ENCODE measurements around the gene SLC2A9. TPM values are rescaled to one million over a fixed set of nuclear protein-coding genes. Genes with fewer than 3 reads are reported as not detected.

SLC2A9 gene
- total and polyA plus RNA-seq, 2 of the 13 experiments (the other 11 are each of a cell fraction or from before 2014, with no cell fraction given) = 36.2 to 42.3 TPM

- TF ChIP-seq THRA (CRISPR knock-in tag; IDR thresholded peaks at IDR 0.05; ENCODE audit: borderline replicate concordance) (peak; percentile 68; the same call in 1 of the 2 replicates), RORA (CRISPR knock-in tag; IDR thresholded peaks at IDR 0.05) (peak; percentile 26; the same call in 1 of the 2 replicates), POGZ (CRISPR knock-in tag; IDR thresholded peaks at IDR 0.05) (peak; percentile 97), ZNF816 (CRISPR knock-in tag; IDR thresholded peaks at IDR 0.05; ENCODE audit: borderline replicate concordance) (peak; percentile 91; the same call in 1 of the 2 replicates), BORCS8-MEF2B (CRISPR knock-in tag; IDR thresholded peaks at IDR 0.05) (no peak), SMARCC2 (IDR thresholded peaks at IDR 0.05) (peak; percentile 68; the same call in 1 of the 2 replicates), JUN (CRISPR knock-in tag; IDR thresholded peaks at IDR 0.05) (peak; percentile 93), FOXP1 (IDR thresholded peaks at IDR 0.05) (peak; percentile 21; the same call in 1 of the 2 replicates), FOXP1 (CRISPR knock-in tag; IDR thresholded peaks at IDR 0.05) (peak; percentile 92), ZNF574 (CRISPR knock-in tag; IDR thresholded peaks at IDR 0.05) (0 out of 2 replicates have a peak, but pooled peaks have one; percentile 27), ZSCAN29 (CRISPR knock-in tag; conservative IDR thresholded peaks at IDR 0.05) (peak; percentile 83), FLYWCH1 (CRISPR knock-in tag; IDR thresholded peaks at IDR 0.05) (no peak), ZNF205 (CRISPR knock-in tag; IDR thresholded peaks at IDR 0.05) (0 out of 2 replicates have a peak, but pooled peaks have one; percentile 46), RERE (CRISPR knock-in tag; IDR thresholded peaks at IDR 0.05; ENCODE audit: low read depth) (peak; percentile 68; the same call in 1 of the 2 replicates), ZNF605 (CRISPR knock-in tag; IDR thresholded peaks at IDR 0.05) (0 out of 2 replicates have a peak, but pooled peaks have one; percentile 4), ZMYM4 (CRISPR knock-in tag; IDR thresholded peaks at IDR 0.05) (peak; percentile 87), ZBTB3 (CRISPR knock-in tag; IDR thresholded peaks at IDR 0.05; ENCODE audit: borderline replicate concordance, low read depth) (no peak), MAZ (IDR thresholded peaks at IDR 0.05; ENCODE audit: borderline replicate concordance, low read depth, low read length) (no peak), MAZ (CRISPR knock-in tag; IDR thresholded peaks at IDR 0.05; ENCODE audit: low read depth) (no peak), KDM1A (CRISPR knock-in tag; IDR thresholded peaks at IDR 0.05) (peak; percentile 60; the same call in 1 of the 2 replicates), TOE1 (CRISPR knock-in tag; IDR thresholded peaks at IDR 0.05) (no peak)
Measured at GRCh38 chr4:10017037-10017893, 4.0 kb downstream of the SLC2A9 start (continued).

Data from HepG2 (cell line).